Heart left ventricle (tissue), 16 donors: ENCODE data around the gene ITGBL1. TPM values are rescaled to one million over a fixed set of nuclear protein-coding genes. Genes with fewer than 3 reads are reported as not detected.
A peak's percentile ranks its signal among the peaks of the same experiment; 100 is the strongest.

Experiments
- ATAC-seq, 4 donors: fragments of 200-7000 bp; cut with Tn5 transposase; one replicate each; pipeline ENCODE4 v1.9.1; 2020 to 2022; ENCODE audit warnings: moderate library complexity in 4 of 4, mild to moderate bottlenecking in 3 of 4, moderate number of reproducible peaks in 1 of 4
- DNase-seq, 5 donors: peaks; one replicate each; pipeline ENCODE4 v3.0.0-alpha.2; 2020
- H3K27ac ChIP-seq, 12 donors: fragments of 200-600 bp; sonication (generic) in 4 of 12; one replicate each; pipeline versions ENCODE4 v1.5.0 to v1.8.0; 2016 to 2022; ENCODE audit warnings: mild to moderate bottlenecking in 2 of 12
- H3K27me3 ChIP-seq, 9 donors: fragments of 200-600 bp; sonication (generic) in 2 of 9; one replicate each; pipeline versions ENCODE4 v1.5.1 to v1.8.0; 2016 to 2022; ENCODE audit warnings: mild to moderate bottlenecking in 3 of 9
- H3K36me3 ChIP-seq, 9 donors: fragments of 200-600 bp; sonication (generic) in 2 of 9; one replicate each; pipeline versions ENCODE4 v1.5.0 to v1.8.0; 2018 to 2022; ENCODE audit warnings: mild to moderate bottlenecking in 2 of 9
- H3K4me1 ChIP-seq, 12 donors: fragments of 200-600 bp; sonication (generic) in 4 of 12; one replicate each; pipeline versions ENCODE4 v1.5.0 to v1.8.0; 2016 to 2022; ENCODE audit warnings: mild to moderate bottlenecking in 3 of 12
- H3K4me3 ChIP-seq, 12 donors: fragments of 200-600 bp; sonication (generic) in 4 of 12; one replicate each; pipeline versions ENCODE4 v1.5.0 to v1.8.0; 2017 to 2022; ENCODE audit warnings: mild to moderate bottlenecking in 9 of 12, moderate library complexity in 4 of 12
- H3K9me3 ChIP-seq, 12 donors: fragments of 200-600 bp; sonication (generic) in 4 of 12; one replicate each; pipeline versions ENCODE4 v1.5.0 to v1.8.0; 2016 to 2022; ENCODE audit warnings: mild to moderate bottlenecking in 1 of 12
- CTCF ChIP-seq, 12 donors: fragments of 200-600 bp; sonication (generic) in 4 of 12; IDR thresholded peaks; one replicate each; pipeline versions ENCODE4 v1.5.0 to v1.8.0; 2018 to 2022; ENCODE audit warnings: antibody characterized with exemption in 12 of 12, mild to moderate bottlenecking in 5 of 12
- POLR2A ChIP-seq, 2 donors: fragments of 450-650 bp; IDR thresholded peaks; one replicate each; pipeline ENCODE4 v1.6.1; 2017; ENCODE audit warnings: antibody characterized with exemption in 2 of 2, mild to moderate bottlenecking in 2 of 2, moderate library complexity in 2 of 2
- WGBS, 4 donors: extraction: QIAGEN DNeasy Blood & Tissue Kit in 2 of 4; methylation state at CpG; one replicate each; pipeline versions ENCODE4 v1.1.5 to v1.1.7; 2013 to 2018; 5-methylcytosine and 5-hydroxymethylcytosine counted together
- intact Hi-C, 10 donors: fragments of 100-400 bp; cut with DNase I; formaldehyde crosslinking; loops; one replicate each; pipeline versions ENCODE4 v1.11.1 to v1.14.2; 2022
- polyA plus RNA-seq, 2 donors: library from polyadenylated mRNA; stranded (reverse); fragments of 200-250 nt; gene quantifications; one replicate each; pipeline ENCODE4 v1.2.3, GENCODE V29; 2013
- total RNA-seq, 9 donors: library from RNA; depleted of rRNA in 2 of 9; stranded (reverse); fragments of >200 nt in 2 of 9; fragmentation: NEBNext Ultra II Directional in 3 of 9; extraction: Animal tissue kit (Norgen Biotek cat#: 25700) in 3 of 9; gene quantifications; one replicate each; pipeline versions ENCODE4 v1.1.0 to v1.2.4, GENCODE V29; 2016 to 2023
- donor health status: ischemic (EF 13 %, LVEDD 7.1; RV severe dilation, severe dysfunction).
- donor health status: healthy with polysubstance abuse.
- donor health status: DM: no; HTN: yes; CAD: no.
- donor health status: DM: no; HTN: no; CAD: no.
- donor health status: ischemic (EF 25% LVEDD 6.9; RV normal size, moderate dysfunction).
- donor health status: ischemic (EF 25% LVEDD 5.7; RV mildly dilated, moderate dysfunction).
- donor health status: healthy.
- donor health status: DM: yes; HTN: yes; CAD: no.
- donor health status: ischemic (EF 35%, LVEDD 5.7; RV mildly dilated, moderate dysfunction).
- donor health status: nonischemic (EF 11% LVEDD 7.7; RV severe dilation, severe dysfunction).
- donor health status: DM: yes; HTN: yes; CAD: no.
- donor health status: PGD.
- donor health status: ischemic (EF 29% LVEDD 5.4; RV normal size, mild dysfunction).
- donor health status: nonischemic (EF 23%, LVEDD 6.1; RV moderate dilation, normal function).

The ITGBL1 gene
- total and polyA plus RNA-seq, 11 donors = 0.15 to 5.9 (median 2.5) TPM

DNA sequence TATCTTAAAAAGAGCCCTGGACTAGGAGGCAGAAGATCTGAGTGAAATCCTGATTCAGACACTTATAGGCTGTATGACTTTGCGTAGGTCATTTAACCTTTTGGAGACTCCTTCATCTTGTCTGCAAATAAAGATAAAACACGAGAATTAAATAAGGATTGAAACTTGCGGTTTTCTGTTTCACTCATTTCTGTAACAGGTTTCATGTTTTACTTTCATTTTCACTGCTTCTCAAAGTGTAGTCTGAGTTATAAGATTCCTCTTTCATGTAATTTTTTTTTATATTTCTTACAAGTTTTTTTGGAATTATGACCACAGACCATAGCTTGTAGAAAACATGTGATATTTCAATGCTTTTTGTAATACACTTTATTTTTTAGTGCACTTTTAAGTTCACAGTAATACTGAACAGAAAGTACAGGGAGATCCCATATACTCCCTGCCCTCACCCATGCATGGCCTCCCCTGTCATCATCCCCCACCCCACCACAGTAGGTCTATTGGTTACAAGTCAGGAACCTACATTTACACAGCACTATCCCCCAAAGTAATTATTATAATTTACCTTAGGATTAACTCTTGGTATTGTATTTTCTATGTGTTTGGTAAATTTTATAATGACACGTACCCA is 174.6 kb downstream of the ITGBL1 start:
- H3K36me3 ChIP-seq = no peaks in the 10 kb centered on the region
- H3K27me3 ChIP-seq = no peaks in the 10 kb centered on the region
- WGBS, 4 donors = 52 to 76% (median 66%) methylated on average over 4 of the region's 4 CpGs
- intact Hi-C loops = loop anchor here in 1 of 10 donors (5.0 kb wide), 1 partner anchor 70 kb away; no protein-coding TSS in a partner anchor
- H3K9me3 ChIP-seq = no peaks in the 10 kb centered on the region
- H3K4me1 ChIP-seq = peaks cover 0 to 26% (median 0%) of the 10 kb centered on the region in 12 donors
- H3K4me3 ChIP-seq = peak overlapping the region in 9 of 12 donors; percentile 9 to 54 (median 30)
- H3K27ac ChIP-seq = peak overlapping the region in 4 of 12 donors; percentile 1 to 77 (median 30)
- DNase-seq = no peak
- ATAC-seq = peak in 2 of 4 donors; percentile 42 to 59
- TF ChIP-seq POLR2A (IDR thresholded peaks at IDR 0.05) = no peak
- no peak for TF ChIP-seq CTCF (IDR thresholded peaks at IDR 0.05)

DNA sequence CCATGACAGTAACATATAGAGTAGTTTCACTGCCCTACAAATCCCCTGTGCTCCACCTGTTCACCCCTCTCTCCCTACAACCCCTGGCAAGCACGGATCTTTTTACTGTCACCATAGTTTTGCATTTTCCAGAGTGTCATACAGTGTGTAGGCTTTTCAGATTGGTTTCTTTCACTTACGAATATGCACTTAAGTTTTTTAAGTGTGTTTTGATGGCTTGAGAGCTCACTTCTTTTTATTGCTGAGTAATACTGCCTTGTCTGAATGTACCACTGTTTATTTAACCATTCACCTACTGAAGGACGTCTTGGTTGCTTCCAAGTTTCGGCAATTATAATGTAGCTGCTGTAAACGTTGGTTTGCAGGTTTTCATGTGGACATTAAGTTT is 175.1 kb downstream of the ITGBL1 start:
- no peak for DNase-seq
- H3K4me1 ChIP-seq = peaks cover 0 to 26% (median 0%) of the 10 kb centered on the region in 12 donors
- H3K36me3 ChIP-seq = no peaks in the 10 kb centered on the region
- peak overlapping the region in 3 of 12 donors; percentile 1 to 77 (median 23) for H3K27ac ChIP-seq
- no peaks in the 10 kb centered on the region for H3K9me3 ChIP-seq
- ATAC-seq = peak in 1 of 4 donors; percentile 29
- H3K4me3 ChIP-seq = peak overlapping the region in 8 of 12 donors; percentile 9 to 54 (median 32)
- WGBS, 4 donors = 55 to 74% (median 69%) methylated on average over 5 of the region's 5 CpGs
- no peak for TF ChIP-seq POLR2A (IDR thresholded peaks at IDR 0.05)
- TF ChIP-seq CTCF (IDR thresholded peaks at IDR 0.05) = no peak
- intact Hi-C loops = loop anchor here in 1 of 10 donors (5.0 kb wide), 1 partner anchor 70 kb away; no protein-coding TSS in a partner anchor
- H3K27me3 ChIP-seq = no peaks in the 10 kb centered on the region

DNA sequence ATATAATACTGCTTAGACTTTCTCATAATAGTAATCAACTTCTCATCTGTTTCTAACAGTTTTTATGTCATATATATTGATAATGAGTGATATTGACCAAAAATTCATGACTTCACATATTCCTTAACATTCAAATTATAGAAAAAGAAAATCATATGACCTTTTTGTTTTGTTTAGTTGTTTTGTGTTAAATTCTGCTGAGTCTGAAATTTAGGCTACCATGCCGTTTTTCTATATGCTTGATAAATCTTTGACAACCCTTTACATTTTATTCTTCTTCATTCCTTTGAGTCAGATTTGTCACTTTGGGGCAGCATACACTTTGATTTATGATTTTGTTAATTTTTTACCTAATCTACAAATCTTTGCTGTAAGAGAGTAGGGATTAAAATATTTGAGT is 176.4 kb downstream of the ITGBL1 start:
- H3K4me3 ChIP-seq = no peak overlapping the region
- DNase-seq = no peak
- no peaks in the 10 kb centered on the region for H3K36me3 ChIP-seq
- TF ChIP-seq CTCF (IDR thresholded peaks at IDR 0.05) (no peak), POLR2A (IDR thresholded peaks at IDR 0.05) (no peak)
- no peak overlapping the region for H3K27ac ChIP-seq
- intact Hi-C loops = loop anchor here in 1 of 10 donors (5.0 kb wide), 1 partner anchor 68 kb away; no protein-coding TSS in a partner anchor
- no peak for ATAC-seq
- no peaks in the 10 kb centered on the region for H3K9me3 ChIP-seq
- no peaks in the 10 kb centered on the region for H3K27me3 ChIP-seq
- peaks cover 0 to 20% (median 0%) of the 10 kb centered on the region in 12 donors for H3K4me1 ChIP-seq
- whole genome bisulfite sequencing, 4 donors = 71 to 78% (median 74%) methylated on average over 1 of the region's 1 CpG

GRCh38 chr13:101631395-101631794 is 178.9 kb downstream of the ITGBL1 start:
- Histone ChIP-seq H3K36me3 (no peaks in the 10 kb centered on the region), H3K9me3 (no peaks in the 10 kb centered on the region), H3K4me3 (no peak overlapping the region), H3K27me3 (no peaks in the 10 kb centered on the region), H3K4me1 (peaks cover 0 to 8% (median 0%) of the 10 kb centered on the region in 12 donors), H3K27ac (no peak overlapping the region)
- ATAC-seq (no peak), DNase-seq (no peak)
- TF ChIP-seq POLR2A (IDR thresholded peaks at IDR 0.05) (no peak), CTCF (IDR thresholded peaks at IDR 0.05) (no peak)
- intact Hi-C loops = no loop called here
